Measurements from ENCODE around the gene GALNT17. TPM values are rescaled to one million over a fixed set of nuclear protein-coding genes. Genes with fewer than 3 reads are reported as not detected.

The GALNT17 gene
- total RNA-seq, 1 experiment from 2014 or later = not detected

DNA sequence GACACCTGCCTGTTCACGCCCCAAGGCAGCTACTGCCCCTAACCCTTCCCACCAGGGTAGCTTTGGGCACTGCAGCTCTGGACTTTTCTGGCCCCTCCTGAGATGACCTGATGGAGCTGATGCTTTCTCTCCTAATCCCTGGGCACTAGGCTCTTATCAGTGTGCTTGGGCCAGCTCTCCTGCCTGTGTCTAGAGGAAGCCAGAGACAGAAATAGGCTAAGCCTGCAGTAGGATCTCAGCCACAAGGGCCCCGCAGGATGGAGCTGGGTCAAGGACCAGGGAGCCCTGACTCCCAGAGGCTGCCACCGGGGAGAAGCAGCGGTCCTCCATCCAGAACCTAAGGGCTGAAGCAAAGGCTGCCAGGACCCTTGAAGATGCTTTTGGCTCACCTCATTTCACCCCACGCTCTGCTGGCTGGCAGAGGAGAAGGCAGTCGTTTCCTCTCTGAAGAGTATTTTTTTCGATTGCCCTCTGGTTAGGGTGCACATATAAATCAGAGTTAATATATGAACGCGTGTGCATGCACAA, 580.8 kb downstream of the GALNT17 start:
- Histone ChIP-seq H4K20me1 (ENCODE audit: insufficient read depth) (no peaks in the 10 kb centered on the region), H3K27me3 (ENCODE audit: insufficient read depth, low read depth) (peaks cover 20% of the 10 kb centered on the region), H3K36me3 (ENCODE audit: low read depth) (no peaks in the 10 kb centered on the region), H3F3A (ENCODE audit: insufficient read depth, low read depth) (no peaks in the 10 kb centered on the region), H3K4me1 (replicated peaks; ENCODE audit: insufficient read depth) (no peaks in the 10 kb centered on the region), H2AFZ (no peak overlapping the region), H3K79me2 (ENCODE audit: low read depth) (no peaks in the 10 kb centered on the region), H3K9me2 (ENCODE audit: insufficient read depth) (no peaks in the 10 kb centered on the region), H3K4me3 (no peak overlapping the region), H3K9me3 (ENCODE audit: insufficient read depth, low read depth) (no peaks in the 10 kb centered on the region), H3K27ac (no peak overlapping the region), H3K4me2 (no peak overlapping the region)
- TF ChIP-seq EZH2 (IDR thresholded peaks at IDR 0.05; ENCODE audit: low read depth) = no peak
- TF ChIP-seq, protein P1, sequence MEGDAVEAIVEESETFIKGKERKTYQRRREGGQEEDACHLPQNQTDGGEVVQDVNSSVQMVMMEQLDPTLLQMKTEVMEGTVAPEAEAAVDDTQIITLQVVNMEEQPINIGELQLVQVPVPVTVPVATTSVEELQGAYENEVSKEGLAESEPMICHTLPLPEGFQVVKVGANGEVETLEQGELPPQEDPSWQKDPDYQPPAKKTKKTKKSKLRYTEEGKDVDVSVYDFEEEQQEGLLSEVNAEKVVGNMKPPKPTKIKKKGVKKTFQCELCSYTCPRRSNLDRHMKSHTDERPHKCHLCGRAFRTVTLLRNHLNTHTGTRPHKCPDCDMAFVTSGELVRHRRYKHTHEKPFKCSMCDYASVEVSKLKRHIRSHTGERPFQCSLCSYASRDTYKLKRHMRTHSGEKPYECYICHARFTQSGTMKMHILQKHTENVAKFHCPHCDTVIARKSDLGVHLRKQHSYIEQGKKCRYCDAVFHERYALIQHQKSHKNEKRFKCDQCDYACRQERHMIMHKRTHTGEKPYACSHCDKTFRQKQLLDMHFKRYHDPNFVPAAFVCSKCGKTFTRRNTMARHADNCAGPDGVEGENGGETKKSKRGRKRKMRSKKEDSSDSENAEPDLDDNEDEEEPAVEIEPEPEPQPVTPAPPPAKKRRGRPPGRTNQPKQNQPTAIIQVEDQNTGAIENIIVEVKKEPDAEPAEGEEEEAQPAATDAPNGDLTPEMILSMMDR (conservative IDR thresholded peaks at IDR 0.05) = no peak
- POLR2A ChIA-PET (ENCODE audit: unreplicated experiment) = no interaction called here
- BruUV-seq (replicated peaks) = no TSS peak
- intact Hi-C loops (cut with micrococcal nuclease; ENCODE audit: unreplicated experiment) = no loop called here
- no peak for DNase-seq
- CTCF ChIA-PET = no interaction called here

DNA sequence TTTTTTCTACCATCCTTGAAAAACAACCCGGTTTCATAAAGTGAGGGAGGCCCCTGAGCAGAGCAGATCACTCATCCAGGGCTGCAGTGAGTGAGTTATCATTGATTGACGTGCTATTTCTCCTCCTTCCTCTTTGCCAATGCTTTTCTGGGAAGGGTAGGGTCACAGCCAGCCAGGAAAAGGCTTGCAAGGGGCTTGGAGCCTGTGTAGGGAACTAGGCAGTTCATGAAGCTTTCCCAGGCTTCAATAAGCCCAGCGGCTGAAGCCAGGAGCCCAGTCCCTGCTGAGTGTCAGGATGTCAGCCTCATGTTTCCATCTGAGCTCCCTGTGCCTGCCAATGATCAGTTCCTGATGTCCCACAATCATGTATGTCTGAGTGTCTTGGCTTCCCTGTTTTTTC, 584.7 kb downstream of the GALNT17 start:
- Histone ChIP-seq H3F3A (ENCODE audit: insufficient read depth, low read depth) (no peaks in the 10 kb centered on the region), H3K4me1 (replicated peaks; ENCODE audit: insufficient read depth) (no peaks in the 10 kb centered on the region), H4K20me1 (ENCODE audit: insufficient read depth) (no peaks in the 10 kb centered on the region), H3K27me3 (ENCODE audit: insufficient read depth, low read depth) (peaks cover 16% of the 10 kb centered on the region), H3K27ac (no peak overlapping the region), H3K4me2 (no peak overlapping the region), H3K9me3 (ENCODE audit: insufficient read depth, low read depth) (no peaks in the 10 kb centered on the region), H2AFZ (no peak overlapping the region), H3K9me2 (ENCODE audit: insufficient read depth) (no peaks in the 10 kb centered on the region), H3K4me3 (no peak overlapping the region), H3K79me2 (ENCODE audit: low read depth) (no peaks in the 10 kb centered on the region), H3K36me3 (ENCODE audit: low read depth) (no peaks in the 10 kb centered on the region)
- POLR2A ChIA-PET (ENCODE audit: unreplicated experiment) = no interaction called here
- TF ChIP-seq, protein P1 (conservative IDR thresholded peaks at IDR 0.05) = no peak
- no peak for TF ChIP-seq EZH2 (IDR thresholded peaks at IDR 0.05; ENCODE audit: low read depth)
- no TSS peak for BruUV-seq (replicated peaks)
- CTCF ChIA-PET = no interaction called here
- no peak for DNase-seq
- intact Hi-C loops (cut with micrococcal nuclease; ENCODE audit: unreplicated experiment) = no loop called here

DNA sequence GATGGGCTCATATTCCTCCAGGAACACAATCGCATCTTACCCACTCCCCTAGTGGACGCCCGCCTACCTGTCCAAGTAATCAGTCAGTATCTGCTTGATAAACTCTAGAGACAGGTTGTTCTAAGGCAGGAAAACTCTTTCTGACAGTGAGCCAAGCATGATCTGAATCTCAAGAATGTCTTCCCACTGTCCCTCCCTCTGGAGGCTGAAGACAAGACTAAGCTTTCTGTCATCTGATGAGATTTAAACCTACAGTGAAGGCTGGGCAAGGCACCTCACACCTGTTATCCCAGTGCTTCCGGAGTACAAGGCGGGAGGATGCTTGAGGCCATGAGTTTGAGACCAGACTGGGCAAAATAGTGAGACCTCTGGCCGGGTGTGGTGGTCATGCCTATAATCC, 586.6 kb downstream of the GALNT17 start:
- Histone ChIP-seq H2AFZ (no peak overlapping the region), H3K4me3 (no peak overlapping the region), H3K27me3 (ENCODE audit: insufficient read depth, low read depth) (peaks cover 9% of the 10 kb centered on the region; the same call in 1 of the 2 replicates), H3F3A (ENCODE audit: insufficient read depth, low read depth) (no peaks in the 10 kb centered on the region), H4K20me1 (ENCODE audit: insufficient read depth) (no peaks in the 10 kb centered on the region), H3K9me2 (ENCODE audit: insufficient read depth) (no peaks in the 10 kb centered on the region), H3K4me1 (replicated peaks; ENCODE audit: insufficient read depth) (no peaks in the 10 kb centered on the region), H3K4me2 (no peak overlapping the region), H3K27ac (no peak overlapping the region), H3K9me3 (ENCODE audit: insufficient read depth, low read depth) (no peaks in the 10 kb centered on the region), H3K36me3 (ENCODE audit: low read depth) (no peaks in the 10 kb centered on the region), H3K79me2 (ENCODE audit: low read depth) (no peaks in the 10 kb centered on the region)
- ChIA-PET POLR2A (ENCODE audit: unreplicated experiment) (no interaction called here), CTCF (no interaction called here)
- no TSS peak for BruUV-seq (replicated peaks)
- intact Hi-C loops (cut with micrococcal nuclease; ENCODE audit: unreplicated experiment) = no loop called here
- TF ChIP-seq EZH2 (IDR thresholded peaks at IDR 0.05; ENCODE audit: low read depth) = no peak
- TF ChIP-seq, protein P1 (conservative IDR thresholded peaks at IDR 0.05) = no peak
- no peak for DNase-seq
